ENCODE measurements around the gene OGDH.

OGDH gene

GRCh38 chr7:44637788-44638594 is 31.6 kb downstream of the OGDH start:
- no peaks in the 10 kb centered on the region for H3K27me3 ChIP-seq (replicated peaks in 2 of 5; ENCODE audit: control insufficient read depth in 4 of 5, insufficient read depth in 5 of 5, low read length in 4 of 5)
- ChIA-PET POLR2A (no interaction called here), CTCF (interaction anchor here (1.1 to 1.5 kb wide), 4 partner anchors 9 to 161 kb away, joined by 3 to 4 read pairs (median 4); no protein-coding TSS in a partner anchor)
- 81% methylated on average over 3 of the region's 8 CpGs for WGBS (ENCODE audit: insufficient coverage)
- H3K9me3 ChIP-seq (ENCODE audit: control extremely low read depth in 1 of 5, control insufficient read depth in 4 of 5, insufficient read depth in 2 of 5, low read depth in 1 of 5, low read length in 4 of 5) = no peaks in the 10 kb centered on the region
- DNase-seq = peak in 2 of 3 donors; percentile 53 to 66
- H3K36me3 ChIP-seq (ENCODE audit: control insufficient read depth in 4 of 4, insufficient read depth in 4 of 4, low read length in 3 of 4) = peaks cover 0 to 11% (median 0%) of the 10 kb centered on the region in 4 experiments
- peak overlapping the region in 1 of 7 experiments; percentile 58 for H3K4me3 ChIP-seq (ENCODE audit: control insufficient read depth in 1 of 7, extremely low read depth in 1 of 7, insufficient read depth in 4 of 7, low read depth in 2 of 7, low read length in 6 of 7)
- H3K4me1 ChIP-seq (ENCODE audit: control extremely low read depth in 1 of 4, control insufficient read depth in 4 of 4, insufficient read depth in 4 of 4, low read length in 3 of 4) = peaks cover 38 to 76% (median 72%) of the 10 kb centered on the region in 4 experiments
- peak overlapping the region; percentile 55 to 77 for H3K27ac ChIP-seq (ENCODE audit: insufficient read depth in 1 of 2, low read depth in 1 of 2, low read length in 2 of 2, poor library complexity in 1 of 2, severe bottlenecking in 2 of 2)

DNA sequence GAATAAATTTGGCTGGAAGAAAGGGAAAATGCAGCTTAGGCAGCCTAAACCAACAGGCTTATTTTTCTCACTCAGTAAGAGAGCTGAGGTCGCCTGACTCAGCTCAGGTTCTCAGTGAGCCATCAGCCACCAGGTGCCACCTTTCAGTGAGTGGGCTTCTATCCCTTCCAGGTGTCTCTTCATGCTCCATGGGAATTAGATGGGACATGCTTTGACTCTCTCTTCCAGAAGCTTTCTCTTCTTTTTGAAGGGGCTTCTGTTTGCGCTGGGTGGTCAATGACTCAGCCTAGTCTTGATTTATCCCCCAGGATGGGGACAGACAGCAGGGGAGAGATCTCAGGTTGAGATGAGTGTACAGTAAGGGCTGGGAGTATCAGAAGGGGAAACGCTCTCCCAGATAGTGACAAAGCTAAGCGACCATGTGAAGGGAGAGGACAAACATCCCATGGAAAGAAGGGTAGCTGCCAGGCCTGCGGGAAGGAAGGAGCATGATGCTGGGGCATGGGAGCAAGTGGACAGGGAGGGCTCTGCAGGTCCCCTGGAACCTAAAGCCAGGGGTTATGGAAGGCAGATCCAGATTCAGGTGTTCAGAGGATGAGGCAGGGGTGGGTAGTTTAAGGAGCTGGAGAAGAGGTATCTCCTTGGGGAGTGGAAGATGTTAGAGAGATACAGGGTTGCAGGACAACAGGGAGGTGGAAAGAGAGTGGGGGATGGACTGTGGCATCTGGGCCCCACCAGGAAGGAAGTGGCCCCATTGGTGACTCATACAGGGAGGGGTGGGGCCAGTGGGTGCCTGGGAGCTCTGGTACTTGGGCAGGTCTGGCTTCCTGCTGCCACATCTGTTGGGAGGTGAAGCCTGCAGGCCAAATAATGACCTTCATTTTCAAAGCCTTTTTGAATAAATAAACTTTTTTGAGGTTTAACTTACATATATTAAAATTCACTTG is 32.5 kb downstream of the OGDH start:
- Histone ChIP-seq H3K4me3 (ENCODE audit: control insufficient read depth in 1 of 7, extremely low read depth in 1 of 7, insufficient read depth in 4 of 7, low read depth in 2 of 7, low read length in 6 of 7) (peak overlapping the region in 3 of 7 experiments; percentile 40 to 58 (median 55)), H3K4me1 (ENCODE audit: control extremely low read depth in 1 of 4, control insufficient read depth in 4 of 4, insufficient read depth in 4 of 4, low read length in 3 of 4) (peaks cover 33 to 67% (median 64%) of the 10 kb centered on the region in 4 experiments), H3K27ac (ENCODE audit: insufficient read depth in 1 of 2, low read depth in 1 of 2, low read length in 2 of 2, poor library complexity in 1 of 2, severe bottlenecking in 2 of 2) (peak overlapping the region; percentile 55 to 77), H3K36me3 (ENCODE audit: control insufficient read depth in 4 of 4, insufficient read depth in 4 of 4, low read length in 3 of 4) (peaks cover 0 to 11% (median 0%) of the 10 kb centered on the region in 4 experiments), H3K27me3 (replicated peaks in 2 of 5; ENCODE audit: control insufficient read depth in 4 of 5, insufficient read depth in 5 of 5, low read length in 4 of 5) (no peaks in the 10 kb centered on the region), H3K9me3 (ENCODE audit: control extremely low read depth in 1 of 5, control insufficient read depth in 4 of 5, insufficient read depth in 2 of 5, low read depth in 1 of 5, low read length in 4 of 5) (no peaks in the 10 kb centered on the region)
- ChIA-PET POLR2A (interaction anchor here (0.5 to 0.6 kb wide), 2 partner anchors 23 to 33 kb away, joined by 3 read pairs; no protein-coding TSS in a partner anchor), CTCF (interaction anchor here (1.0 to 1.5 kb wide), 6 partner anchors 8 to 160 kb away, joined by 3 to 4 read pairs (median 3); no protein-coding TSS in a partner anchor)
- 77% methylated on average over 4 of the region's 5 CpGs for WGBS (ENCODE audit: insufficient coverage)
- peak; percentile 80 to 93 (median 91) for DNase-seq

GRCh38 chr7:44639671-44640321 is 33.4 kb downstream of the OGDH start:
- WGBS (ENCODE audit: insufficient coverage) = 83% methylated on average over 8 of the region's 8 CpGs

GRCh38 chr7:44643206-44643605 is 36.8 kb downstream of the OGDH start:
- WGBS (ENCODE audit: insufficient coverage) = 100% methylated on average over 1 of the region's 1 CpG
- Histone ChIP-seq H3K4me3 (ENCODE audit: control insufficient read depth in 1 of 7, extremely low read depth in 1 of 7, insufficient read depth in 4 of 7, low read depth in 2 of 7, low read length in 6 of 7) (no peak overlapping the region), H3K9me3 (ENCODE audit: control extremely low read depth in 1 of 5, control insufficient read depth in 4 of 5, insufficient read depth in 2 of 5, low read depth in 1 of 5, low read length in 4 of 5) (no peaks in the 10 kb centered on the region), H3K4me1 (ENCODE audit: control extremely low read depth in 1 of 4, control insufficient read depth in 4 of 4, insufficient read depth in 4 of 4, low read length in 3 of 4) (peaks cover 24 to 26% (median 25%) of the 10 kb centered on the region in 4 experiments), H3K27me3 (replicated peaks in 2 of 5; ENCODE audit: control insufficient read depth in 4 of 5, insufficient read depth in 5 of 5, low read length in 4 of 5) (no peaks in the 10 kb centered on the region), H3K27ac (ENCODE audit: insufficient read depth in 1 of 2, low read depth in 1 of 2, low read length in 2 of 2, poor library complexity in 1 of 2, severe bottlenecking in 2 of 2) (no peak overlapping the region), H3K36me3 (ENCODE audit: control insufficient read depth in 4 of 4, insufficient read depth in 4 of 4, low read length in 3 of 4) (peaks cover 3 to 26% (median 7%) of the 10 kb centered on the region in 4 experiments)
- DNase-seq = no peak
- ChIA-PET CTCF (interaction anchor here (2.2 kb wide), 1 partner anchor 14 kb away, joined by 6 read pairs; no protein-coding TSS in a partner anchor), POLR2A (no interaction called here)

More at GRCh38 chr7:44639671-44640321, 33.4 kb downstream of the OGDH start:
- H3K27ac ChIP-seq (ENCODE audit: insufficient read depth in 1 of 2, low read depth in 1 of 2, low read length in 2 of 2, poor library complexity in 1 of 2, severe bottlenecking in 2 of 2) = peak overlapping the region; percentile 26 to 77
- no peak for DNase-seq
- H3K4me1 ChIP-seq (ENCODE audit: control extremely low read depth in 1 of 4, control insufficient read depth in 4 of 4, insufficient read depth in 4 of 4, low read length in 3 of 4) = peaks cover 33 to 58% (median 55%) of the 10 kb centered on the region in 4 experiments
- POLR2A ChIA-PET = interaction anchor here (0.6 kb wide), 1 partner anchor 34 kb away, joined by 3 read pairs; no protein-coding TSS in a partner anchor
- H3K27me3 ChIP-seq (replicated peaks in 2 of 5; ENCODE audit: control insufficient read depth in 4 of 5, insufficient read depth in 5 of 5, low read length in 4 of 5) = no peaks in the 10 kb centered on the region
- peaks cover 0 to 11% (median 0%) of the 10 kb centered on the region in 4 experiments for H3K36me3 ChIP-seq (ENCODE audit: control insufficient read depth in 4 of 4, insufficient read depth in 4 of 4, low read length in 3 of 4)
- peak overlapping the region in 3 of 7 experiments; percentile 40 to 58 (median 54) for H3K4me3 ChIP-seq (ENCODE audit: control insufficient read depth in 1 of 7, extremely low read depth in 1 of 7, insufficient read depth in 4 of 7, low read depth in 2 of 7, low read length in 6 of 7)
- CTCF ChIA-PET = interaction anchor here (0.9 to 1.5 kb wide), 6 partner anchors 9 to 210 kb away, joined by 3 to 5 read pairs (median 3); no protein-coding TSS in a partner anchor
- no peaks in the 10 kb centered on the region for H3K9me3 ChIP-seq (ENCODE audit: control extremely low read depth in 1 of 5, control insufficient read depth in 4 of 5, insufficient read depth in 2 of 5, low read depth in 1 of 5, low read length in 4 of 5)

DNA sequence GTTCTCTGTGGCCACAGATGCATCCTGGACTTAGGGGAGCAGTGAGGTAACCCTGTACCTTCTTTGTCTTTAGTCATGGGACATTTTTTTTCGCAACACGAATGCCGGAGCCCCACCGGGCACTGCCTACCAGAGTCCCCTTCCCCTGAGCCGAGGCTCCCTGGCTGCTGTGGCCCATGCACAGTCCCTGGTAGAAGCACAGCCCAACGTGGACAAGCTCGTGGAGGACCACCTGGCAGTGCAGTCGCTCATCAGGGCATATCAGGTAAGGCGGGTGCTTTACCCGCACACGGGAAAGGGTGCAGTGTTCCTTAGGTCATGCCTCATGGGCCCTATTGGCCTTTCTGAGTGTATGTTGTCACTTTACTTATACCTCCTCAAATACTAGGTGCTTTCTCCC is 38.8 kb downstream of the OGDH start:
- Histone ChIP-seq H3K9me3 (ENCODE audit: control extremely low read depth in 1 of 5, control insufficient read depth in 4 of 5, insufficient read depth in 2 of 5, low read depth in 1 of 5, low read length in 4 of 5) (no peaks in the 10 kb centered on the region), H3K27ac (ENCODE audit: insufficient read depth in 1 of 2, low read depth in 1 of 2, low read length in 2 of 2, poor library complexity in 1 of 2, severe bottlenecking in 2 of 2) (no peak overlapping the region)

DNA sequence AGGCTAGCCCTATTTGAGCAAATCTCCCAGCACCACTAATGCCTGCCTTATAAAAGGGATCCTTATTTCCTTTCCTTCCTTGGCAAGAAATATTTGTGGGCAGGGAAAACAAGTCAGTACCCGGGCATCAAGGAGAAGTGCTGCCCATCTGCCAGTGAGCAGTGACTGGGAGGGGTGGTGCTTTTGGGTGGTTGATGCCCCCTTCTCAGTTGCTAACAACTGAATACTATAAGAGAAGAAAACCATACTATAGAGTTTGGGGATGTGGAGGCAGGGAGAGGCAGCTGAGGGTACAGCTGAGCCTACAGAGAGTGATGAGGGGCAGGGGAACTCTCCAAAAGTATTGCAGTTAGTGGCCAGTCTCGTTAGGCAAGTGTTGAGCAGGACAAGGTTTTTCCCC is 39.3 kb downstream of the OGDH start:
- no peaks in the 10 kb centered on the region for H3K9me3 ChIP-seq (ENCODE audit: control extremely low read depth in 1 of 5, control insufficient read depth in 4 of 5, insufficient read depth in 2 of 5, low read depth in 1 of 5, low read length in 4 of 5)
- CTCF ChIA-PET = no interaction called here
- no CpG with 5 or more reads among the region's 2 CpGs for WGBS (ENCODE audit: insufficient coverage)

More for the DNA sequence above, 38.8 kb downstream of the OGDH start:
- H3K4me3 ChIP-seq (ENCODE audit: control insufficient read depth in 1 of 7, extremely low read depth in 1 of 7, insufficient read depth in 4 of 7, low read depth in 2 of 7, low read length in 6 of 7) = no peak overlapping the region
- H3K36me3 ChIP-seq (ENCODE audit: control insufficient read depth in 4 of 4, insufficient read depth in 4 of 4, low read length in 3 of 4) = peaks cover 8 to 36% (median 18%) of the 10 kb centered on the region in 4 experiments
- H3K27me3 ChIP-seq (replicated peaks in 2 of 5; ENCODE audit: control insufficient read depth in 4 of 5, insufficient read depth in 5 of 5, low read length in 4 of 5) = no peaks in the 10 kb centered on the region
- ChIA-PET POLR2A (no interaction called here), CTCF (no interaction called here)
- DNase-seq = no peak
- peaks cover 4 to 5% (median 4%) of the 10 kb centered on the region in 4 experiments for H3K4me1 ChIP-seq (ENCODE audit: control extremely low read depth in 1 of 4, control insufficient read depth in 4 of 4, insufficient read depth in 4 of 4, low read length in 3 of 4)
- WGBS (ENCODE audit: insufficient coverage) = 84% methylated on average over 6 of the region's 11 CpGs

More for the DNA sequence above, 39.3 kb downstream of the OGDH start:
- Histone ChIP-seq H3K4me3 (ENCODE audit: control insufficient read depth in 1 of 7, extremely low read depth in 1 of 7, insufficient read depth in 4 of 7, low read depth in 2 of 7, low read length in 6 of 7) (no peak overlapping the region), H3K36me3 (ENCODE audit: control insufficient read depth in 4 of 4, insufficient read depth in 4 of 4, low read length in 3 of 4) (peaks cover 10 to 40% (median 19%) of the 10 kb centered on the region in 4 experiments), H3K4me1 (ENCODE audit: control extremely low read depth in 1 of 4, control insufficient read depth in 4 of 4, insufficient read depth in 4 of 4, low read length in 3 of 4) (peaks cover 0 to under 1% (median under 1%) of the 10 kb centered on the region in 4 experiments), H3K27ac (ENCODE audit: insufficient read depth in 1 of 2, low read depth in 1 of 2, low read length in 2 of 2, poor library complexity in 1 of 2, severe bottlenecking in 2 of 2) (no peak overlapping the region), H3K27me3 (replicated peaks in 2 of 5; ENCODE audit: control insufficient read depth in 4 of 5, insufficient read depth in 5 of 5, low read length in 4 of 5) (no peaks in the 10 kb centered on the region)
- POLR2A ChIA-PET = no interaction called here
- no peak for DNase-seq

All from common myeloid progenitor, CD34-positive (primary cell).